MM.1S (cell line): Measurements from ENCODE around the gene EOLA1.
"Not testable (repeated sequence)": the region's sequence is repeated elsewhere in the genome, so short reads cannot be mapped to it uniquely, and the experiment has no call there.

Experiments
- EZH2phosphoT487 ChIP-seq: fragments of 300-600 bp; sonication (generic); IDR thresholded peaks from 2 replicates; pipeline ENCODE4 v1.6.1; 2018; ENCODE audit warnings: antibody characterized with exemption, low read length
- TF ChIP-seq, protein P1 (sequence below): fragments of 300-600 bp; sonication (generic); IDR thresholded peaks from 2 replicates; pipeline ENCODE4 v1.5.1; 2016; ENCODE audit warnings: antibody characterized with exemption, low read length, mixed read lengths

DNA sequence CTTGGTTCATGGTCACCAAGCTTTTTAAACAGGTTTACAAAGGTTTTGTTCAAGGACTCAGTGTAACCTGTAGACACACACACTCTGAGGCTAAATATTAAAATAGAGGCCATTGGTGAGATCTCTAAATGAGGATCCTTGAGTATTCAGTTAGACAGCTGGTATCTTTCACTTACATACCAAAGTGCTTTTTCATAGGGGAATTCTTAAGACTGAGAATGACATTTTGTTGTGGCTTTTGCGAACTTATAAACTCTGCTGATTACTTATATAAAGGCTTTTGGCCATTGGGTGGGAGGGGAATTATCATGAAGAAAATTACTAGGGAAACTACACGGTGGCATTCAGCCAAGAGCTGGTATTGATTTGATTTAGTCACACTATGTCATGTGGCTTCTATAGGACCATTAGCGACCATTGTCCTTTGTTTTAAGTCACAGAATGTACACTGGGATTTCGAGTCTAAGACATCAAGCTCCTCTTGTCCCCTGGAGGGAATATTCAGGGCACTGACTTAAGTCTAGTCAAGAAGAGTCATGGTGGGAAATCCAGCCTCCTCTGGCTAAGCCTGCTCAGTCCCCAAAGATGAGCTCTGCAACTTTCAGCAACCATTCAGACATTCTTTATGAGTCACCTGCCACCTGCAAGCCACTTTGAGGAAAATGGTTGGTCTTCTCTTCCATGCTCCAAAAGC is 10.6 kb downstream of the EOLA1 start:
- TF ChIP-seq, protein P1, sequence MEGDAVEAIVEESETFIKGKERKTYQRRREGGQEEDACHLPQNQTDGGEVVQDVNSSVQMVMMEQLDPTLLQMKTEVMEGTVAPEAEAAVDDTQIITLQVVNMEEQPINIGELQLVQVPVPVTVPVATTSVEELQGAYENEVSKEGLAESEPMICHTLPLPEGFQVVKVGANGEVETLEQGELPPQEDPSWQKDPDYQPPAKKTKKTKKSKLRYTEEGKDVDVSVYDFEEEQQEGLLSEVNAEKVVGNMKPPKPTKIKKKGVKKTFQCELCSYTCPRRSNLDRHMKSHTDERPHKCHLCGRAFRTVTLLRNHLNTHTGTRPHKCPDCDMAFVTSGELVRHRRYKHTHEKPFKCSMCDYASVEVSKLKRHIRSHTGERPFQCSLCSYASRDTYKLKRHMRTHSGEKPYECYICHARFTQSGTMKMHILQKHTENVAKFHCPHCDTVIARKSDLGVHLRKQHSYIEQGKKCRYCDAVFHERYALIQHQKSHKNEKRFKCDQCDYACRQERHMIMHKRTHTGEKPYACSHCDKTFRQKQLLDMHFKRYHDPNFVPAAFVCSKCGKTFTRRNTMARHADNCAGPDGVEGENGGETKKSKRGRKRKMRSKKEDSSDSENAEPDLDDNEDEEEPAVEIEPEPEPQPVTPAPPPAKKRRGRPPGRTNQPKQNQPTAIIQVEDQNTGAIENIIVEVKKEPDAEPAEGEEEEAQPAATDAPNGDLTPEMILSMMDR: not testable (repeated sequence)
- not testable (repeated sequence) for TF ChIP-seq EZH2phosphoT487
